Measurements from ENCODE around the gene FBH1.
"Not testable (repeated sequence)": the region's sequence is repeated elsewhere in the genome, so short reads cannot be mapped to it uniquely, and the experiment has no call there.

Gene FBH1

DNA sequence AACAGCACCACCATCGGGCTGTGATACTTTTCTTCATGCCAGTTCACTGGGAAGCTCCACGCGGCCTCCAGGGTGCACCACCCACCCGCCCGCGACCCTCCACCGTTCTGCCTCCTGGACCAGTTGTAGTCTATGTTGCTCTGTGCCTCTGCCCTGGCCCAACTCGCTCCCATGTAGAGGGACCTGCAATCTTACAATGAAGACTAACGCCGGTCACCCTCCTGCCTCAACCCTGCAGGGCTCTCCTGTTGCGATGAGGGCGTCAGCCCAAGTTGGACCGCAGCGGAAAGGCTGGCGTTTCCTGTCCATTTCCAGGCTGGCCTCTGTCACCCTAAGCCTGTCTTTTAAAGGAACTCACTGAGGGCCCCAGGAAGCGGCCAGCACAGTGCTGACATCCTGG is 52.4 kb downstream of the FBH1 start:
- no peak for DNase-seq (ENCODE audit: low read depth)

DNA sequence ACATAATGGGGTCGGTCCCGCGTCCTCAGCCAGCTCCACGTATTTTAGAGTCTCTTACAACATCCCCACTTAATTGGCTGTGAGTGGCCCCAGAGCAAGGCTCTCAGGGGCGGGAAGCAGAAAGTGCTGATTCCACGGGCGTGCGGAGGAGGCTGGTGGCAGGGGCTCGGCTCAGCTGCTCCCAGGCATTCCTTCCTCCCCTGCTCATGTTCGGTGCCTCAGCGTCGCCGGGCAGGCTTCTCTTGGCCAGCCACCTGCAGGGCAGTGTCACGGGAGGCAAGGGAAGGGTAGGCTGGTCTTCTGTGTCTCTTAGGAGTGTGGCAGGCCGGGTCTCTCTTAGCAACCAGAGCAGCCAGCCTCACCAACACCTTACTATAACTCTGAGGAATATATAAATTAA is 53.5 kb downstream of the FBH1 start:
- peak; percentile 23 for DNase-seq (ENCODE audit: low read depth)

DNA sequence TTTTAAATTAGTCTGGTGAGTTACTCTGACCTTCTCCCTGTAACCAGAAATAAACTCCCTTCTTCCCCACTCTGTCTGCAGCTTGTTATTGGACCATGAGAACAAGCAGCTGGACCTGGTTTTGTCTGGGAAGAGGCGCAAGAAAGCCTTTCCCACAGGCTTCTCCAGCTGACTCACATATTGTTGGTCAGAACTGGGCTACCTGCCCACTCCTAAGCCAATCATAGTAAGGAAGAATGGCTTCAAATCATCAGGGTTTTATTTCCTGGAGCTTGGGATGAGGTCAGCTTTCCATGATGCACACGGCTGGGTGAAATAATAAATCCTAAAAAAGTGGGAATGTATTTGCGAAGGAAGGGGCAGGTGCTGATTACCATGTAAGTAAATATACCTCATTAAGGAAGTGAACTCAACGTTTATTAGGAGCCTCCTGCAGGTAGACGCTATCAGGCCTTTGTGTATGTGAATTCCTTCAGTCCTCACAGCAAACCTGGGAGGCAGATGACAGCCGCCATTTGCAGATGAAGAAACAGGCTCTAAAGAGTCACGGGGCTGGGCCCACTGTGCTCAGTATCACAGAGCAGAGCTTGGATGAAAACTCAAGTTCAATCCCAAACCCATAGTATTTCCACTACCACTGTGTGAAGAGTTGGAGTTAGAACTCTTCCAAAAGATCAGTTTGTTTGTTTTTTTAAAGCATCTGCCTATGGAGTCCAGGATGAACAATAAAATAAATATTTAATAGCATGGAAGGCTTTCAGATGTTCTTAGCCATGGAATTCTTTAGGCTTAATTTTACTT is 54.5 kb downstream of the FBH1 start:
- peak; percentile 98 for DNase-seq (ENCODE audit: low read depth)

DNA sequence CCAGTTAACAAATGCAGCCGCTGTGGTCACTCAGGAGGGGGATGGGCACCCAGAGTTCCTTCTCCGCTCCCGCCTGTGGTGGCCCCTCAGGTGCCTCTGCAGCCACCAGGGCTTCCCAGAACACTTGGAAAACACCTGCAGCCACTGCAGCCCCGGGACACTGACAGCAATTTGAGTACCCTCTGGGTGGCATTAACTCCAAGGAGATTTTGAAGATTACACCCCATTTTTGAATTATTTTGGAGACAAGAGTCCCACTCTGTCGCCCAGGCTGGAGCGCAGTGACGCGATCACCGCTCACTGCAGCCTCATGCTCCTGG is 55.1 kb downstream of the FBH1 start:
- peak; percentile 22 for DNase-seq (ENCODE audit: low read depth)

DNA sequence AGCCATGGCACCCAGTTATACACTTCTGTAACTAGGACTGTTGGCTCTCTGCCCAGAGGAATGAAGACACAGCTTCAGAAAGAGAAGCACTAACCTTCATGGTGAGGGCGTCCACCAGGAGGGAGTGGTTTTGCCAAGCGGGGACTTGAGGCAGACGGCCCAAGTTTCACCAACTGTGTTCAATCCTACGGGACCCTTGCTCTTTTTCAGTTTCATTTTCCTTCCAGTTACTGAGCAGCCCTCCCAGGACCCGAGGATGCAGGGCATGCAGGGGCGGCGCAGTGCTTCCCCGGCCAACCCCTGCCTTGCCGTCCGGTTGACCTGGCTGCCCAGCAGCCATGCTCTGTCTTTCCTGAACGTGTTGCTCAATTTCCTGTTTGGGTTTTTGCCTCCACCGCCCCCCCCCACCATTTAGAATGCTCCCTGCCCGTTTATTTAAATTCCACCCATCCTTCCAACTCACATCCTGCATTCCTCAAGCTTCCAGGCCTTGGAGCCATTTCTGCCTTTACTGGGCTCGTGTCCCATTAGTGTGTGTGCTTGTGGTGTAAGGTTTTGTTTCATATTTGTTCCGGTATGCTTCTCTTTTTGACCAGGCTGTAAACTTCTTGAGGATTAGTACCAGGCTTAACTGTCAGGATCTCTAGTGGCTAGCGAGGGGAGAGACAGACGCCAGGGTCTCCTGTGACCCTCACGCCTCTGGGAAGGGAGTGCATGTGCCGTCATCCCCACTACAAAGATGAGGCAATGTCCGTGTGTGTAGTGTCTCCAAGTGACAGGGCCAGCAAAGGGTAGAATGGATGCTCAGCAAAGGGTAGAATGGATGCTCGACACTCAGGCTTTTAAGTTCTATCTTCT is 55.7 kb downstream of the FBH1 start:
- DNase-seq (ENCODE audit: low read depth), result peak; percentile 85

DNA sequence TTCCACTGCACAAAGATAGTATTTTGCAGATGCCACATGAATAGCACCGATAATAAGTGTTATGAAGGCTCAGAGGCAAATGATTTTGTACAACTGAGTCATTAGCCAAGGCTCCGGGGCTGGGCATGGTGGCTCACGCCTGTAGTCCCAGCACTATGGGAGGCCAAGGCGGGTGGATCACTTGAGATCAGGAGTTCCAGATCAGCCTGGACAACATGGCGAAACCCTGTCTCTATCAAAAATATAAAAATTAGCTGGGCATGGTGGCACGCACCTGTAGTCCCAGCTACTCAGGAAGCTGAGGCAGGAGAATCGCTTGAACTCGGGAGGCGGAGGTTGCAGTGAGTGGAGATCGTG is 56.4 kb downstream of the FBH1 start:
- not testable (repeated sequence) for DNase-seq (ENCODE audit: low read depth)

DNA sequence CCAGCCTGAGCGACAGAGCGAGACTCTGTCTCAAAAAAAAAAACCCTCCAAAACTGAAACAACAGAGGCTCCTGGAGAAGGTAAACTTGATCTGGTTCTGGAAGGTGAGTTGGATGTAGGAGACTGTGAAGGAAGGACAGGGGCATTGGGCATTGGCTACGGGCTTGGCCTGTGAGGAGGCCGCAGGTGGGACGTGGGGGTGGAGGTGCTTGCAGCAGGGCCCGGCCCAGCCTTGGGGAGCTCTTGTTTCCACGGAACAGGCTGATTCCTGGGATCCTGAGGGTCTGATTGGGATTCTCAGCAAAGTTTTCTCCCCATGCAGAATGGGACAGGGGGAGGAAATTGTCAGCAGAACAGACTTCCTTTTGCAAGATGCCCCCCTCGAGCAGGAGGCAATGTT is 56.7 kb downstream of the FBH1 start:
- no peak for DNase-seq (ENCODE audit: low read depth)

DNA sequence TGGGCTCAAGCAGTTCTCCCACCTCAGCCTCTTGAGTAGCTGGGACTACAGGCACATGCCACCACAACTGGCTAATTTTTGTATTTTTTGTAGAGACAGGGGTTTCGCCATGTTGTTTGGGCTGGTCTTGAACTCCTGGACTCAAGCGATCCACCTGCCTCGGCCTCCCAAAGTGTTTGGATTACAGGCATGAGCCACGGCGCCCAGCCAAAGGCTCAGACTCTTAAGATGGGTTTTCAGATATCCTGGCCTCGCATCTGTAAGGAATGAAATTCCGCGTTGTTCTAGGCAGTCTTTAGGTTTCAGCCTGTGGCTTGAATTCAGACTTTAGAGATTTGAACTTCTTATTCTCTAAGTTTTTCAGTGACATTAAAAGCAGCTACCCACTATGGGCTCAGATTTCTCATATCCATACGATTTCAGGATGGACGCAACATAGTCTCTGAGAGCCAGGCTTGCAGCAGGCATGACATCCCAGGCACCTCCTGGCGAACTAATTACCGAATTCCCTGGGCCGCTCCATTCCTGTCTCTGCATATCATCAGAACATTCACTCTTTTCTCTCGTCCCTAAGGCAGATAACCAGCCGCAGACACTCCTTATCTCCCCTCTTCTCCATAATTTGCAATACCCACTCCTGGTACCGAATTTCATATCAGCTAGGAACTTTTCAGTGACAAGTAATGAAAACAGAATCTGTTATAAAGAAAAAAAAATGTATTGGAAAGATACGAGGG is 57.6 kb downstream of the FBH1 start:
- no peak for DNase-seq (ENCODE audit: low read depth)

DNA sequence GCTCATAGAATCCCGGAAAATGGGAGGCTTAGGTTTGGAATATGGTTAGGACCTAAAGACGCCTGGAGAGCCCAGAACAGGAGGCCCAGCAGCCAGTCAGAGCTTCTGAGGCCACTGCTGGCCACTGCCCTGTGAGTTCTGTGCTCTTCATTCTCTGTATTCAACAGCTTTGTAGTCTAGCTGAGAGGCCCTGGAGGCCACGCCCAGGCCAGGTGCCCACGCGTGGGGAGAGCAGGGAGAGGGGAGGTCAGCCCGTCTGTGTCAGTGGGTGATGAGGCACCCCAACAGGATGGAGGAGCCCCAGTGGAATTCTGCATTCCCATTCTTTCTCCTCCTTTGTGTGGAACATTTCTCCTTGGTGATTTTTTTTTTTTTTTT is 58.2 kb downstream of the FBH1 start:
- no peak for DNase-seq (ENCODE audit: low read depth)

DNA sequence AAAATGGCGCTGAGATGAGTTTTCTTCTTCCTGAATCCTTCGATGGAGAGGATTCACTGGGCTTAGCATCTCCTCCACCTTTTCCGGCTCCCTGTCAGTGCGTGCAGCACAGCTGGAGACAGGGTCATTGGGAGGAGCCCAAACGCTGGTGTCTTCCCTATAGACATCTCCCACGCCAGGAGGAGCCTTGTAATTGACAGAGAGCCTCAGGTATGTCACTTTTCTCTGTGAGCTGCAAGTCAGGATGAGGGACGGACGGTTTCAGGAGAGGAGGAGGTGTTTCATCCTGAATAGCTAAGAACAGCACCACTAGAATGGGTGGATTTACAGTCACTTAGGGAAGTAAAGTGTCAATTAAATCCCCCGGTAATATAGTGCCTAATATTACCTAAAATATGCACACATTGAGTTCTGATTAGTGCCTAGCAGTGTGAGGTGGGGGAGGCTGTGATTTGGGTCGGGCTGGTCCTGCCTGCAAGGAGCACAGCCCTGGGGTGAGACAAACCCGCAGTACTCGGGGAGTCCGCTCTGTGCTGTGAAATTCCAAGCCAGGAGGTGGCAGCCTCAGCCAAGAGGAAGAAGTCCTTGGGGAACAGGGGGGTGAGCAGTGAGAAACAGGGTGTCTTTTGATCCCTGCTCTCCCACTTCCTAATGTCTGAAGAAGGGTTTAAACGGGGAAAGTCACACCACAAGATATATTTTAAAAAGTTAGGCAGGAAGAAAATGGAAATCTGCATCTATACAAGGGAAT is 59.1 kb downstream of the FBH1 start:
- DNase-seq (ENCODE audit: low read depth), result peak; percentile 81

DNA sequence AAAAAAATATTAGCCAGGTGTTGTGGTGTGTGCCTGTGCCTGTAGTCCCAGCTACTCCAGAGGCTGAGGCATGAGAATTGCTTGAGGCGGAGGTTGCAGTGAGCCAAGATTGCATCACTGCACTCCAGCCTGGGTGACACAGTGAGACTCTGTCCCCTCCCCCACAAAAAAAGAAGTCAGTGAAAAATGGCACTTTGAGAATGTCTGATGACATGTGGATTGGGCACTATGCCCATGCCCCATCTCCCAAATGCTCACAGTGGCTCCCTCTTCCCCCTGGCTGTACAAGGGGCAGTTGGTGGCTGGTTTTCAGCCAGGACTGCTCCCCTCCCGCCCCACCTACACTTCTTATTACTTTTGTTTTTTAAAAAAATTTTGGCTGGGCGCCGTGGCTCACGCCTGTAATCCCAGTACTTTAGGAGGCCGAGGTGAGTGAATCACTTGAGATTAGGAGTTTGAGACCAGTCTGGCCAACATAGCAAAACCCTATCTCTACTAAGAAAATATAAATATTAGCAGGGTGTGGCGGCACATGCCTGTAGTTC is 61.2 kb downstream of the FBH1 start:
- peak; percentile 32 for DNase-seq (ENCODE audit: low read depth)

DNA sequence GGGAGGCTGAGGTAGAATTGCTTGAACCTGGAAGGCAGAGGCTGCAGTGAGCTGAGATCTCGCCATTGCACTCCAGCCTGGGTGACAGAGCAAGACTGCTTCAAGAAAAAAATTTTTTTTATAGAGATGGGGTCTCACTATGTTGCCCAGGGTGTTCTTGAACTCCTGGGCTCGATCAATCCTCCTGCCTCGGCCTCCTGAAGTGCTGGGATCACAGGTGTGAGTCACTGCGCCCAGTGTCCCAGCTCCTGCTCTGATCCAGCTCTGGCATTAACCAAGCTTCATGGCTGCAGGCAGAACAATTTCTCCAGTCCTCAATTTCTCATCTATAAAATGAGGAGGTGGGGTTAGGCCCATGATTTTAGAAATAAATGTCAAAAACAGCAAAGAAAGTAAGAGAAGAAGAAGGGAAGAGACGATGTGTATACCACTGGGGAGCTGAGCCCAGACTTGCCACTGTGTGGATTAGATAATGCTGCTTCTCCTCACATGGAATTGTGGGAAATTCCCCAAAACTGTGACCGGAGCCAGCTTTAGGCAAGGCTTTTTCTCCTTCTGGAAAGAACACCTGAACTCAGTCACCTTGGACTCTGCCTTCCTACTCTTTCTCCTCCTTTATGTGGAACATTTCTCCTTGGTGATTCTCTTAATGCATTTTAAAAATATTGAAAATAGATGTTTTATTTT is 61.8 kb downstream of the FBH1 start:
- no peak for DNase-seq (ENCODE audit: low read depth)

DNA sequence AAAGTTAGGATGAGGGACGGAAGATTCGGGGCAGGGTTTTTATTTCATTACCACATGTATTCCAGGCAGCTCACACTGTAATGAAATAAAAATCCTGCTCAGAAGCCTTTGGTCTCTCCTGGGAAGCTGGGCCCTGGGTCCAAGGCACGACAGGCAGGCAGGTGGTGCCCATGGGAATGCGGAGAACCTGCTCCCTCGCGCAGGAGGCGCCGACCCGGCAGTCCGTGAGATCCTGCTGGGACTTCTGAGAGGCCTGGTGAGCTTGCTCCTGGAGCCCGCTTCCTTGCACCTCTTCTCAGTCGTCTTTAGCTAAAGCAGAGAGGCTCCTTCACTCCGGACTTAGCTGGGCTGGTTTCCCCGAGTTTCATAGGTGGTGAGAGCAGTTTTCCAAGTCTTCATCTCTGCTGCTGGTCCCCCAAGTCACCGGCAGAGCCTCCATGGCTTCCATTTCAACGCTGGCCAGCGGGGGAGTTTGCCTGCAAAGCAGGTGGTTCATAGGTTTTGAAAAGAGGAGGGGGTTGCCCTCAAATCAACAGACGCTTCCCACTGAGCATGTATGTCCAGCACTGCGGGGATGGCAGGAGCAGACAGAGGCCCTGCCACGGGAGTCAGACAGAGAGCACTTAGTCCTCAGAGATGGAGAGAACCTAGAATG is 62.8 kb downstream of the FBH1 start:
- no peak for DNase-seq (ENCODE audit: low read depth)

DNA sequence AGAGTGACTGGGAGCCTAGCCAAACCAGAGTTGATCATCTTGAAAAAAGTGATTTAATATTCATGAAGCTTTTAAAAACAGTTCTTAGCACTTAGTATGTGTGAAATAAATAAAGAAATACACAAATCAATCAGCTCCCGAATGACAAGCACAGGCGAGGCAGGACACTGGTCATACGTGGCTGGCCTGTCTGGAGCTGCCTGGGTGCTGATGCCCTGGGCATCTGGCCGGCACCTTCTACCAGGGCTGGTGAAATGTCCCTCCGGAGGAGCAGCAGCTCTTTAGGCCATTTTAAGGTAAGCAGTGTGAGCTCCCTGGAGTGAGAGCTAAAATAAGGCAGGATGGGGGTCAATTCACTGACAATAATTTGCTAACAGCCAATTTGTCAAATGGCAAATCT is 63.6 kb downstream of the FBH1 start:
- no peak for DNase-seq (ENCODE audit: low read depth)

DNA sequence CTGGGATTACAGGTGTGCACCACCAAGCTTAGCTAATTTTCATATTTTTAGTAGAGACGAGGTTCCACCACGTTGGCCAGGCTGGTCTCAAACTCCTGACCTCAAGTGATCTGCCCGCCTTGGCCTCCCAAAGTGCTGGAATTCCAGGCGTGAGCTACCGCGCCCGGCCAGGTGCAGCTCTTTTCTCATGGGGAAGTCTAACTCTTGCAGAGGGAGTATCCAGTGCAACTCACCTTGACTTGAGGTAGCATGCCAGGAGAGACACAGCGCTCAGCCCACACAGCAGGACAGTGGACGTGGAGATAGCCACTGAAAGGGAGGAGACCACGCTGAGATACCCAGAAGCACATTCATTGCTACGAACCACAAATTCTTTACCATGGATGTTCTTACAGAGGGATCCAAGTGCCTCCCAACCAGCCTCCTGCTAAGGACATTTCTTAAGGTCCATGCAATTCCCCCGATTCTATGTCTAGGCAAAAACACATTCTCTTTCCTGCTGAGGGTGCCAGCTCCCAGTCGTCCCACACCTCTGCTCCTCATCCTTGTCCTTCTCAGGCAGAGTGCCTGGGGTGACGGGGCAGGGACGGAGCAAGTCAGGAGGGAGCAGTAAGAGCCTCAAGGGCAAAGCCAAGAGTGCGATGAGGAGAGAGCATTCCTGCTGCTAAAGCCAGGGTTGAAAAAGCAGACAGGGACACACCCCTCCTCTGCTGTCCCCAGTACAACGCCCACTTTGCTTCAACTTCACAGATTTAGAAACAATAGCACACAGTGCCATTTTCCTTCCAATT is 66.3 kb downstream of the FBH1 start:
- DNase-seq (ENCODE audit: low read depth), result no peak

DNA sequence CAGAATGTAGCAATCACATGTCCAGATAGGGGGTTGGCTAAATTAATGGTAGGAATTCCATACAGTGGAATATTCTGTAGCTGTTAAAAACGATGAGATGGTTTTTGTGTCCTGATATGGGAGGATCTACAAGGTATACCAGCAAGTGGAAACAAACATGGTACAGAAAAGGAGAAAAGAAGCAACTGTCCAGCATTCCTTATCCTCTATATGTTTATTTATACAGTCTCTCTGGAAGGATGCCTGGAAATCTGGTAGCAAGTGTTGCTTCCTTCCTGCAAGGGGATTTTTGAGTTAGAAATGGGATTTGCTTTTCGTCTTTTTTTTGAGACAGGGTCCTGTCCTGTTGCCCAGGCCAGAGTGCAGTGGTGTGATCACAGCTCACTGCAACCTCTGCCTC is 68.0 kb downstream of the FBH1 start:
- peak; percentile 81 for DNase-seq (ENCODE audit: low read depth)

DNA sequence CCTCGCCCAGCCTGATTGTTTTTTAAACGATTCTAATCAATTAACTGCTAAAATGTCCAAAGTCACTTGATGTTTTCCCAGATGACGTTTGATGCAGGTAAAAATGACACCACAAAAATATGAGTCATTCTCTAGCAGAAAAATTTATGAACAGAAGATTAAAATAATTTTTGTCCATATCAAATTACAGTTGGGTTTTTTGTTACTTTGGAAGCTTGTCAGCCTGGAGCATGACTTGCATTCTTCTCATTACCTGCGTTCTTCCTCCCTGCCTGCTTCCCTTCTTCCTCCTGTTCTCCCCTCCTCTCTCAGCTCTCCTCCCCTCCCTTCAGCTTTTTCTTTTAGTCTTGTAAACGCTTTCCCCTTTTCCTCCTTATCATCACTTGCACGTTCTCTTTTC is 68.6 kb downstream of the FBH1 start:
- DNase-seq (ENCODE audit: low read depth), result peak; percentile 47

DNA sequence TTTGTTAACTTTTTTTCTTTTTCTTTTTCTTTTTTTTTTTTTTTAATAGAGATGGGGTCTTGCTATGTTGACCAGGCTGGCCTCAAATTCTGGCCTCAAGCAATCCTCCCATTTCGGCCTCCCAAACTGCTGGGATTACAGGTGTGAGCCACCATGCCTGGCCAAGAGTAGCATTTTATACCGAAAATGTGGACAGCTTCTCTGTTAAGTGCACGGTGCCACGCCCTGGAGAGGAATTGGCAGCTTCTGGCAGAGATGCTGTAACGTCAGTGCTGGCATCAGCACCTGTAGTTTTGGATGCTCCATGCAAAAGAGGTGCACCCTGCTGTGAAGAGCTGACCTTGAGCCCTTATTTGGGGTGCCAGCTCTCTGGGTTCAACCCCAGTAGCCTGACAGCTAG is 69.1 kb downstream of the FBH1 start:
- no peak for DNase-seq (ENCODE audit: low read depth)

DNA sequence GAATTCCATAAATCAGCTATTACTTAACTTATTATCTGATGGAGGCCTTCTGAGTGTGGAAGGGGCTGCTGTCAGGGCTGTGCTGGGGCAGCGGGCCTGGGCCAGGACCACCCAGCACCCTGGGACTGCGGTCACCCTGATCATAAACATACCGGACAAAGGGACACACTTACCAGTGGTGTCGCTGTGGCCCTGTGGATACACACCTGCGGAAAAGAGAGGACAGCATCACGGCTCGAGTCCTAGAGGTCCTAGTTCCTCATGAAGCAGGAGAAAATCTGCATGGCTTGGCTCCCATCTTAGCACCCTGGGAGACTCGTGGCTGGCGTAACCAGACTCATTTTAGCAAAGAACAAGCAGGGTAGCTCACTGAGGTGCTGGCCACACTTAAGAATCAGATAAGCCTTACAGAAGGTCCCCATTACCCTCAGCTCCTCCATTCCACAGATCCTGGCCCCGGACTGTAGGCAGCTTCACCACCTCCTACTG is 69.6 kb downstream of the FBH1 start:
- no peak for DNase-seq (ENCODE audit: low read depth)
